ENCODE measurements around the gene USP5. TPM values are rescaled to one million over a fixed set of nuclear protein-coding genes. Genes with fewer than 3 reads are reported as not detected.

USP5 gene
- total RNA-seq, 6 donors from 2014 or later, result 22.6 to 77.0 (median 35.6) TPM

Other genes with a start within 250 kb of the USP5 start
- 100 to 1,000 TPM; 165 to 267 (median 178) TPM for gene CHD4, start 244.8 kb upstream of the USP5 start, total RNA-seq
- gene LPAR5, start 216.2 kb upstream of the USP5 start, total RNA-seq, result 1 to 10 TPM; 1.3 to 4.4 (median 2.9) TPM
- gene ACRBP, start 204.7 kb upstream of the USP5 start, total RNA-seq, result 10 to 100 TPM in 1 of 6 donors, 1 to 10 TPM in 5; 1.8 to 12.6 (median 5.9) TPM
- gene ING4, start 189.0 kb upstream of the USP5 start, total RNA-seq, result 10 to 100 TPM; 24.3 to 79.6 (median 33.8) TPM
- gene ZNF384, start 162.8 kb upstream of the USP5 start, total RNA-seq, result 10 to 100 TPM; 33.4 to 52.8 (median 43.0) TPM
- under 1 TPM in 3 of 6 donors, not detected in 3; 0.13 to 0.83 (median 0.39) TPM for gene PIANP, start 151.3 kb upstream of the USP5 start, total RNA-seq
- gene COPS7A, start 128.1 kb upstream of the USP5 start, total RNA-seq, result 10 to 100 TPM; 36.9 to 70.2 (median 63.0) TPM
- gene MLF2, start 99.0 kb upstream of the USP5 start, total RNA-seq, result 100 to 1,000 TPM; 136 to 221 (median 144) TPM
- 100 to 1,000 TPM; 142 to 463 (median 224) TPM for gene PTMS, start 85.8 kb upstream of the USP5 start, total RNA-seq
- 1 to 10 TPM in 4 of 6 donors, under 1 TPM in 2; 0.46 to 2.6 (median 1.5) TPM for gene LAG3, start 79.6 kb upstream of the USP5 start, total RNA-seq
- gene CD4, start 62.6 kb upstream of the USP5 start, total RNA-seq, result 10 to 100 TPM; 10.5 to 86.6 (median 35.6) TPM
- 10 to 100 TPM in 5 of 6 donors, 1 to 10 TPM in 1; 8.1 to 47.1 (median 16.5) TPM for gene GPR162, start 30.3 kb upstream of the USP5 start, total RNA-seq
- gene P3H3, start 23.7 kb upstream of the USP5 start, total RNA-seq, result 10 to 100 TPM in 2 of 6 donors, 1 to 10 TPM in 4; 2.7 to 15.7 (median 7.0) TPM
- 1 to 10 TPM in 2 of 6 donors, under 1 TPM in 3, not detected in 1; 0.44 to 1.4 (median 0.86) TPM for gene GNB3, start 11.2 kb upstream of the USP5 start, total RNA-seq
- gene CDCA3, start 864 bp upstream of the USP5 start, total RNA-seq, result 10 to 100 TPM in 1 of 6 donors, 1 to 10 TPM in 3, under 1 TPM in 1, not detected in 1; 0.39 to 10.3 (median 2.8) TPM
- gene TPI1, start 15.4 kb downstream of the USP5 start, total RNA-seq, result 100 to 1,000 TPM; 137 to 407 (median 309) TPM
- 10 to 100 TPM; 27.7 to 63.3 (median 35.0) TPM for gene SPSB2, start 21.2 kb downstream of the USP5 start, total RNA-seq
- 10 to 100 TPM; 12.0 to 83.2 (median 29.1) TPM for gene LRRC23, start 52.7 kb downstream of the USP5 start, total RNA-seq
- 10 to 100 TPM; 33.4 to 44.0 (median 40.7) TPM for gene ENO2, start 62.4 kb downstream of the USP5 start, total RNA-seq
- gene ATN1, start 75.8 kb downstream of the USP5 start, total RNA-seq, result 100 to 1,000 TPM in 4 of 6 donors, 10 to 100 TPM in 2; 74.7 to 321 (median 133) TPM
- not detected for gene RNU7-1, start 91.7 kb downstream of the USP5 start, total RNA-seq
- 100 to 1,000 TPM in 5 of 6 donors, 10 to 100 TPM in 1; 83.8 to 291 (median 179) TPM for gene C12orf57, start 91.9 kb downstream of the USP5 start, total RNA-seq
- gene PTPN6, start 99.2 kb downstream of the USP5 start, total RNA-seq, result 100 to 1,000 TPM in 4 of 6 donors, 10 to 100 TPM in 2; 56.3 to 215 (median 114) TPM
- gene PHB2, start 118.5 kb downstream of the USP5 start, total RNA-seq, result 100 to 1,000 TPM; 101 to 196 (median 140) TPM
- gene EMG1, start 118.8 kb downstream of the USP5 start, total RNA-seq, result 10 to 100 TPM; 30.4 to 47.4 (median 38.3) TPM
- gene LPCAT3, start 166.3 kb downstream of the USP5 start, total RNA-seq, result 100 to 1,000 TPM in 1 of 6 donors, 10 to 100 TPM in 5; 56.3 to 110 (median 84.1) TPM
- 100 to 1,000 TPM; 146 to 338 (median 208) TPM for gene C1S, start 208.6 kb downstream of the USP5 start, total RNA-seq
- 100 to 1,000 TPM; 116 to 410 (median 210) TPM for gene C1R, start 240.3 kb downstream of the USP5 start, total RNA-seq

Data from upper lobe of left lung (tissue), 6 donors.